HG03442 (cell line): ENCODE results near the gene PDK4.
"Not testable (repeated sequence)": the region's sequence is repeated elsewhere in the genome, so short reads cannot be mapped to it uniquely, and the experiment has no call there.

Experiments
- ATAC-seq: cut with Tn5 transposase; IDR thresholded peaks from one replicate; pipeline ENCODE4 v1.9.1; 2021; ENCODE audit warnings: mild to moderate bottlenecking, moderate library complexity; ENCODE audit not compliant: unreplicated experiment

The PDK4 gene

GRCh38 chr7:95578299-95578855 is 17.9 kb downstream of the PDK4 start:
- no peak for ATAC-seq

- ATAC-seq, result no peak
These were observed 19.2 kb downstream of the PDK4 start for GRCh38 chr7:95577137-95577536.

- no peak for ATAC-seq
These were observed 26.6 kb downstream of the PDK4 start for GRCh38 chr7:95569720-95570119.

GRCh38 chr7:95560674-95561073 is 35.6 kb downstream of the PDK4 start:
- no peak for ATAC-seq

GRCh38 chr7:95558864-95559263 is 37.5 kb downstream of the PDK4 start:
- no peak for ATAC-seq

- no peak for ATAC-seq
These were observed 39.5 kb downstream of the PDK4 start for GRCh38 chr7:95556777-95557176.

GRCh38 chr7:95553939-95554338 is 42.4 kb downstream of the PDK4 start:
- no peak for ATAC-seq

- not testable (repeated sequence) for ATAC-seq
These were observed 44.0 kb downstream of the PDK4 start for GRCh38 chr7:95552010-95552926.

GRCh38 chr7:95550546-95550945 is 45.8 kb downstream of the PDK4 start:
- no peak for ATAC-seq

- ATAC-seq, result no peak
These were observed 46.3 kb downstream of the PDK4 start for GRCh38 chr7:95549818-95550529.

- ATAC-seq, result no peak
These were observed 48.7 kb downstream of the PDK4 start for GRCh38 chr7:95547361-95548348.

GRCh38 chr7:95546647-95547046 is 49.7 kb downstream of the PDK4 start:
- no peak for ATAC-seq

- no peak for ATAC-seq
These were observed 50.6 kb downstream of the PDK4 start for GRCh38 chr7:95545673-95546072.

- ATAC-seq, result no peak
These were observed 51.2 kb downstream of the PDK4 start for GRCh38 chr7:95545007-95545615.

- ATAC-seq, result no peak
These were observed 52.1 kb downstream of the PDK4 start for GRCh38 chr7:95544171-95544570.

- ATAC-seq, result no peak
These were observed 53.0 kb downstream of the PDK4 start for GRCh38 chr7:95543312-95543711.

- no peak for ATAC-seq
These were observed 56.0 kb downstream of the PDK4 start for GRCh38 chr7:95540366-95540765.

GRCh38 chr7:95539426-95539825 is 56.9 kb downstream of the PDK4 start:
- no peak for ATAC-seq

GRCh38 chr7:95537468-95537867 is 58.8 kb downstream of the PDK4 start:
- no peak for ATAC-seq

- no peak for ATAC-seq
These were observed 59.5 kb downstream of the PDK4 start for GRCh38 chr7:95536656-95537311.
